NT2/D1 (cell line): ENCODE data around the gene TMPRSS11E.

Experiments
- SUZ12 ChIP-seq: IDR thresholded peaks from 2 replicates; pipeline ENCODE4 v1.6.1; 2011; ENCODE audit not compliant: insufficient read length, insufficient read depth; ENCODE audit errors: extremely low read depth
- YY1 ChIP-seq: IDR thresholded peaks from 2 replicates; pipeline ENCODE4 v1.6.1; 2011; ENCODE audit not compliant: insufficient read length, insufficient read depth
- ZNF274 ChIP-seq: IDR thresholded peaks from 2 replicates; pipeline ENCODE4 v1.6.1; 2011; ENCODE audit warnings: mild to moderate bottlenecking, low read depth, low read length

DNA sequence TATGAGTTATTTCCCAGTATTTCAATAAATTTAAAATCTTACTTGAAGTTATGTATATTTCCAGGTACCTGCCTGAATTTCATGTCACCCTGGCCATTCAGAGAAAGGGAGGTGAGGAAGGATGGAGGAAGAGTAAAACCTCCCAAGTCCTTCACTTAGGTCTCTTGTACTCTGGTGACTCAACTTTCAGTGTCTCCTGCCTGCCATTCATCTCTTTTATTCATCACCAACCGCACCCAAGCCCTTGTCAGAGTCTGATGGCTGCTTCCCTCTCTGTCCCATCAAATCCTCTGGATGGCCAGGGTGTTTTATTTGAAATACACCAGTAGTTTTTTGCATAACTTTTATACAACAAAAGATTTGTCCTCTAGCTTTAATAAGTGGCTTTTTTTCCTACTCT, 17.8 kb downstream of the TMPRSS11E start:
- TF ChIP-seq SUZ12 (no peak), ZNF274 (no peak), YY1 (no peak)
